ENCODE data around the gene DENND1A.
A peak's percentile ranks its signal among the peaks of the same experiment; 100 is the strongest.
"Not testable (repeated sequence)": the region's sequence is repeated elsewhere in the genome, so short reads cannot be mapped to it uniquely, and the experiment has no call there.

DENND1A gene

GRCh38 chr9:123651871-123652270 is 278.1 kb downstream of the DENND1A start:
- no peak overlapping the region for H3K4me3 ChIP-seq (ENCODE audit: low read length)
- no peak for TF ChIP-seq ZNF274 (IDR thresholded peaks at IDR 0.05; ENCODE audit: low read depth, low read length)

- H3K4me3 ChIP-seq (ENCODE audit: low read length), result no peak overlapping the region
- no peak for TF ChIP-seq ZNF274 (IDR thresholded peaks at IDR 0.05; ENCODE audit: low read depth, low read length)
These were observed 278.7 kb downstream of the DENND1A start for GRCh38 chr9:123651273-123651672.

GRCh38 chr9:123649909-123650308 is 280.0 kb downstream of the DENND1A start:
- TF ChIP-seq ZNF274 (IDR thresholded peaks at IDR 0.05; ENCODE audit: low read depth, low read length), result no peak
- H3K4me3 ChIP-seq (ENCODE audit: low read length), result no peak overlapping the region

GRCh38 chr9:123647145-123647544 is 282.8 kb downstream of the DENND1A start:
- H3K4me3 ChIP-seq (ENCODE audit: low read length), result no peak overlapping the region
- TF ChIP-seq ZNF274 (IDR thresholded peaks at IDR 0.05; ENCODE audit: low read depth, low read length), result no peak

- no peak for TF ChIP-seq ZNF274 (IDR thresholded peaks at IDR 0.05; ENCODE audit: low read depth, low read length)
- H3K4me3 ChIP-seq (ENCODE audit: low read length), result no peak overlapping the region
These were observed 284.2 kb downstream of the DENND1A start for GRCh38 chr9:123645762-123646161.

GRCh38 chr9:123645126-123645525 is 284.8 kb downstream of the DENND1A start:
- H3K4me3 ChIP-seq (ENCODE audit: low read length), result no peak overlapping the region
- no peak for TF ChIP-seq ZNF274 (IDR thresholded peaks at IDR 0.05; ENCODE audit: low read depth, low read length)

GRCh38 chr9:123643518-123643917 is 286.4 kb downstream of the DENND1A start:
- no peak for TF ChIP-seq ZNF274 (IDR thresholded peaks at IDR 0.05; ENCODE audit: low read depth, low read length)
- H3K4me3 ChIP-seq (ENCODE audit: low read length), result no peak overlapping the region

- no peak overlapping the region for H3K4me3 ChIP-seq (ENCODE audit: low read length)
- no peak for TF ChIP-seq ZNF274 (IDR thresholded peaks at IDR 0.05; ENCODE audit: low read depth, low read length)
These were observed 287.3 kb downstream of the DENND1A start for GRCh38 chr9:123642291-123643278.

- no peak for TF ChIP-seq ZNF274 (IDR thresholded peaks at IDR 0.05; ENCODE audit: low read depth, low read length)
- H3K4me3 ChIP-seq (ENCODE audit: low read length), result no peak overlapping the region
These were observed 289.1 kb downstream of the DENND1A start for GRCh38 chr9:123640792-123641222.

GRCh38 chr9:123639743-123640142 is 290.2 kb downstream of the DENND1A start:
- no peak for TF ChIP-seq ZNF274 (IDR thresholded peaks at IDR 0.05; ENCODE audit: low read depth, low read length)
- no peak overlapping the region for H3K4me3 ChIP-seq (ENCODE audit: low read length)

- H3K4me3 ChIP-seq (ENCODE audit: low read length), result peak overlapping the region; percentile 55; the same call in 1 of the 2 replicates
- TF ChIP-seq ZNF274 (IDR thresholded peaks at IDR 0.05; ENCODE audit: low read depth, low read length), result no peak
These were observed 291.8 kb downstream of the DENND1A start for GRCh38 chr9:123637945-123638634.

GRCh38 chr9:123637606-123637944 is 292.4 kb downstream of the DENND1A start:
- H3K4me3 ChIP-seq (ENCODE audit: low read length), result peak overlapping the region; percentile 55; the same call in 1 of the 2 replicates
- no peak for TF ChIP-seq ZNF274 (IDR thresholded peaks at IDR 0.05; ENCODE audit: low read depth, low read length)

GRCh38 chr9:123636805-123637204 is 293.1 kb downstream of the DENND1A start:
- not testable (repeated sequence) for H3K4me3 ChIP-seq (ENCODE audit: low read length)

GRCh38 chr9:123631862-123632261 is 298.1 kb downstream of the DENND1A start:
- H3K4me3 ChIP-seq (ENCODE audit: low read length), result no peak overlapping the region
- no peak for TF ChIP-seq ZNF274 (IDR thresholded peaks at IDR 0.05; ENCODE audit: low read depth, low read length)

- no peak overlapping the region for H3K4me3 ChIP-seq (ENCODE audit: low read length)
- TF ChIP-seq ZNF274 (IDR thresholded peaks at IDR 0.05; ENCODE audit: low read depth, low read length), result no peak
These were observed 299.7 kb downstream of the DENND1A start for GRCh38 chr9:123630233-123630632.
